Retinal pigment epithelial cell (primary cell): Measurements from ENCODE around the gene GAS1.

Experiments used
- DNase-seq: peaks from one replicate; pipeline ENCODE4 v3.0.0-alpha.2; 2010; ENCODE audit warnings: low read depth
- H3K4me3 ChIP-seq: 2 replicates; pipeline ENCODE4 v1.5.1; 2011; ENCODE audit warnings: mild to moderate bottlenecking, low read length, control low read depth, moderate library complexity
- CTCF ChIP-seq: conservative IDR thresholded peaks from 2 replicates; pipeline ENCODE4 v1.5.1; 2011; ENCODE audit warnings: low read depth, low read length, control low read depth, inconsistent platforms

Gene GAS1

DNA sequence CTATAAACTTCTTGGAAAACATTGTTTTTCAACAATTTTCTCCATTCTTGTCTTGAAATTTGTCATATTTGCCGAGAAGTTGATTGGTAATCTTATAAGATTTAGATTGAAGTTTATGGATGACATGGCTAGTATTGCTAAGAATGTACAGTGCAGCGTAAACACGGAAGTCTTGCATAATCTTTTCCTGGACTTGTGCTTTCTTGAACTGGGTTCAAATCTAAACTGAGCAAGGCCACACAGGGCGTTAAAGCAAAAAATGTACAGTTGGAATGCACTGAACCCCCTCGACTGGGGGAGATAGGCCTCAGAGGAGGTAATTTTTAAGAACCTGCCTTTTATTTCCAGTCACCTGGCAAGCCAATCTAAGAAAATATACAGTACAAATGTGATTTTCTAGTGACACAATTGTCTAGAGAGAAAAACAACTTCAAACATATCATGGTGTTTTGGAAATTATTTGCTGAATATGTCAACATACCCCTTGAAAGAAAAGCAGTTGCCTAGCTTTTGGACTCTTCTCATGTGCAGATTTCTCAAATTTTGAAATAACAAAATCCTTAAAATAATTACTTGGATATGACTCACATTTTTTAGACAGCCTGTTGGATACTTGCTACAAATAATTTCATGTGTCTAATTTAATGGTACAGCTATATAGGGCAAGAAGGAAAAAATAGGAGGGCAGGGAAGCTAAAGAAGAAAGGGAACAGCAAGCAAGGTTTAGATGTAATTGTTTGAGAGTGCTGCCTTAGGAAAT lies 18.5 kb upstream of the GAS1 start:
- TF ChIP-seq CTCF = no peak
- no peak for DNase-seq
- no peak overlapping the region for H3K4me3 ChIP-seq

DNA sequence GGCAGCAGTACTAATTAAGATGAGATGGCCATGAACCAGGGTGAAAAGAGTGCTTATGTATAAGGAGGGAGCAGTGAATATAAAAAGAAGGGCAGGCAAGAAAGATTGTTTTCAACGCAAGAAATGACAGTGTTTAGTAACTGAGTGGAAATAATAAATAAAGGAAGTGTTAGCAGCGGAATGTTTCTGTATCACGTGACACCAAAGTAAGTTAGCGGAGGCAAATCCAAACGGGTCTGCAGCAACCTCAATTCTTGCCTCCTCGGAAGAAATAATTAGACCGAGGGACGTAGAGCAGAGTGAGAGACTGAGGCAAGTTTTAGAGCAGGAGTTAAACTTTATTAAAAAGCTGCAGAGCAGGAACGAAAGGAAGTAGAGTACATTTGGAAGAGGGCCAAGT lies 15.4 kb upstream of the GAS1 start:
- no peak overlapping the region for H3K4me3 ChIP-seq
- DNase-seq = no peak
- no peak for TF ChIP-seq CTCF

GRCh38 chr9:86960938-86961337 lies 13.6 kb upstream of the GAS1 start:
- no peak for DNase-seq
- H3K4me3 ChIP-seq = no peak overlapping the region
- TF ChIP-seq CTCF = no peak

GRCh38 chr9:86958203-86958602 lies 10.9 kb upstream of the GAS1 start:
- TF ChIP-seq CTCF = no peak
- DNase-seq = no peak
- no peak overlapping the region for H3K4me3 ChIP-seq

DNA sequence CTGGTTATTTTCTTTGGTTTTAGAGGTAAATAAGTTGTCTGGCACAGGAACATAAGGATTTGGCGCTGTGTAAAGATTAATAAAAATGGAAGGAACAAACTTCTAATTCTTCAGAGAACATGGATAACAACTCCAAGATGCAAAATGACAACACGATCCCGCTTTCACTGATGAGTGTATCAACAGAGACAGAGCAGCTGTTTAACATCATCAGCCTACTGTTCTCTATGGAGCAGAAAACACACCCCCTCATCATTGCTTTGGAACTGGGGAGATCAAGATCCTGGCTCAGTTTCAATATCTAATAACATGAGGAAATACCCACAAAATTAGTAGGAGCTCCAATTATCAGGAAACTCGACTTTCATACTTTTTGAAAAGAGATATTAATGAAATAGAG lies 8.3 kb upstream of the GAS1 start:
- H3K4me3 ChIP-seq = no peak overlapping the region
- TF ChIP-seq CTCF = no peak
- no peak for DNase-seq

GRCh38 chr9:86955042-86955441 lies 7.7 kb upstream of the GAS1 start:
- H3K4me3 ChIP-seq = no peak overlapping the region
- no peak for DNase-seq
- TF ChIP-seq CTCF = no peak

GRCh38 chr9:86953181-86953580 lies 5.9 kb upstream of the GAS1 start:
- no peak for DNase-seq
- H3K4me3 ChIP-seq = no peak overlapping the region
- TF ChIP-seq CTCF = no peak
